ENCODE measurements around the gene SUPT4H1.

Gene SUPT4H1

GRCh38 chr17:58380207-58381123 lies 28.5 kb upstream of the SUPT4H1 start:
- DNase-seq = no peak

- no peak for DNase-seq
Observed at GRCh38 chr17:58379511-58379824, 27.5 kb upstream of the SUPT4H1 start.

DNA sequence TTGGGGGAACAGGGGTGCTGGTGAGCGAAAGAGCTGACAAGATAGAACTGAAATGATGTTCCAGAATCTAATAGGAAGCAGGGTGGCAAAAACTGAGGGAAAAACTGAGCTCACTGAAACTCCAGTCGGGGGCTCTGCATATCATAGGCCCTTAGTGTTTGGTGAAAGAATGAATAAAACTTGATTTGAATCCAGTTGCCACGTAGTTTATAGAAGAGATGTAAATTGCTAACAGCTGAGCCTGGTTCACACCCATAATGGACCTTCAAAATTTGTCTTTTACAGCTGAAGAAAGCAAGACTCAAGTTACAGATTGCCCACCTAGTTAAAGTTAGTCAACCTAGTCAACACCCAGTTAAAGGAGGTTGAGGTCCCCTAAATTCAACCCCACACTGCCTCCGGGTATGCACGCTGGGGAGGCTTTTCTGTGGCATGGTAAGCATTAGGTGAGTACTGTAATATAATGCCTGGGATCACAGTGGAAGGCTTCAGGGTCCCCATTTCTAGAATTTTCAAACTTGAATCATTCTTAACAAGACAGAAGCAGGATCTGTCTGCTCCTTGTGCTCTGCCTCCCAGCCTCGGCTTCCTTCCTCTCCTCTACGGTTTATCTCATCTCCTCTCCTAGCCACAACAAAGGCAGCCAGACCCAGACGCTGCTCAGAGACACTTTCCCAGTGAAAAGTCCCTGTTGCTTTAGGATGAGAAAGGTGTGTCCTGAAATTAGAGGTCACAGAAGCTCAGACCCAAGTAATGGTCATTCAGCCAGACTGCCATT lies 26.9 kb upstream of the SUPT4H1 start:
- no peak for DNase-seq

DNA sequence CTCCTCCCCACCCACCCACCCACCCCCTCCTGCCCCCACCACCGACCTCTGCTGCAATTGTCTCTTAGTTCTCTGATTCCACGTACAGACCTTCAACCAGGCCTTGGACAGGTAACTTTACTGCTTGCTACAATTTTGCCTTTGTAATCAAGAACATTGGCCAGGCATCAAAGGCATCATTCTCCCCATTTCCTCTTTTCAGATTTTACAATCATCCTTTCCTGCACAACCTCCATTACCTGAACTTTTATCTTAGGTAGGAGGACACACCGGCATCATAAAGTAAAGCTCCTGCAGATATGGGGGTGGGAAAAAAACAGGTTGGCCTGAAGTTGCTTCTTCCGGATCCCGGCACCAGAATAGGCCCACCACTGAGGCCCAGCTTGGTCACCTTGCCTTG lies 25.7 kb upstream of the SUPT4H1 start:
- no peak for DNase-seq

- DNase-seq = no peak
Observed at GRCh38 chr17:58377093-58377601, 25.1 kb upstream of the SUPT4H1 start.

GRCh38 chr17:58376472-58377000 lies 24.5 kb upstream of the SUPT4H1 start:
- no peak for DNase-seq

DNA sequence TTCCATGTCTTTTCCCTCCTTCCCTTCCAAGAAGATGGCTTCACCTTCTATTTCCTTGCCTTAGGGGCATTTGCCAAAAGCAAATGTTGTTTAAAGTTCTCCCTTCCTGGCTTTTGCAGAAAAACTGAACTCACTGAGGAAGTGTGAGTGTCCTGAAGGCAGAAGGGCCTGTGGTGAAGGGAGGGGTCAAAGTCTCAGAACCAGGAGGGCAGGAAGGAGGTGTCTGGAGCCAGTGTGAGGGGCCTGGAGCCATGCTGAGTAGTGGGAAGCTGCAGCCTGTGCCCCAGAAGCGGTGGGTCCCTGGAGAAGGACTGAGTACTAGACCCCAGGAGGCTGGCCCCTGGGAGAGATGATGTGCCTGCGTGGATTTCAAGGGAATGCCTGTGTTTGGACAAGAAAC lies 23.8 kb upstream of the SUPT4H1 start:
- no peak for DNase-seq

GRCh38 chr17:58375256-58375655 lies 23.3 kb upstream of the SUPT4H1 start:
- no peak for DNase-seq

DNA sequence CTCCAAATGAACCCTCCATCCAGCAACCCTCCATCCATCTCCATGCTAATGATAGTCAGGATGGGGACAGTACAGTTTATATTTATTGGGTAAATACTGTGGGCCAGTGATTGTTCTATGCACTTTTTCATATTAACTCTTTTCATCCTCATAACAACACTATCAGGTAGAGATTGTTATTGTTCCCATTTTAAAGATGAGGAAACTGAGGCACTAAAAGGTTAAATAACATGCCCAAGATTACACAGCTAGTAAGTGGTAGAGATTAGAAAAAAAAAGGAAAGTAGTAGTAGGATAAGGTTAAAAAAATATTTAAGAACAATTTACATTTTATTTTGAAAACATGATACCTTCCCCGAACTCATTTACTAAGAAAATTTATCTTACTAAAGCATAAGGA lies 21.9 kb upstream of the SUPT4H1 start:
- no peak for DNase-seq

GRCh38 chr17:58373003-58373402 lies 21.0 kb upstream of the SUPT4H1 start:
- DNase-seq = no peak

GRCh38 chr17:58371300-58371950 lies 19.4 kb upstream of the SUPT4H1 start:
- no peak for DNase-seq

- no peak for DNase-seq
Observed at GRCh38 chr17:58370716-58371115, 18.7 kb upstream of the SUPT4H1 start.

DNA sequence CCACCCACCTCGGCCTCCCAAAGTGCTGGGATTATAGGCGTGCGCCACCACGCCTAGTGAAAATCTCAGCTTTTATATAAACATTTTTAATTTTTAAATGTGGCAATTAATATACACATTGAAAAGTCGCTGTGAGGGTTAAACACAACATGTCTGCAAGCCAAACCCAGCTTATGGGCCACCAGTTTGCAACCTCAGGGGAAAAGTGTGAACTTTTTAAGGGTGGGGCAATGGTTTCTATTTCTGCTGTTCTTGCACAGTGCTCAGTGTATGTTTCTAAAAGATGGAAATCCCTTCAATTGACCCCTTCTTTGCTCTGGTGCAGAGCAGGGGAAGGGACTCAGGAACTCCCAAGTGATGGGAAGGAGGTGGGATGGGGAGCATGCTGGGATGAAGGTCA lies 18.3 kb upstream of the SUPT4H1 start:
- no peak for DNase-seq

DNA sequence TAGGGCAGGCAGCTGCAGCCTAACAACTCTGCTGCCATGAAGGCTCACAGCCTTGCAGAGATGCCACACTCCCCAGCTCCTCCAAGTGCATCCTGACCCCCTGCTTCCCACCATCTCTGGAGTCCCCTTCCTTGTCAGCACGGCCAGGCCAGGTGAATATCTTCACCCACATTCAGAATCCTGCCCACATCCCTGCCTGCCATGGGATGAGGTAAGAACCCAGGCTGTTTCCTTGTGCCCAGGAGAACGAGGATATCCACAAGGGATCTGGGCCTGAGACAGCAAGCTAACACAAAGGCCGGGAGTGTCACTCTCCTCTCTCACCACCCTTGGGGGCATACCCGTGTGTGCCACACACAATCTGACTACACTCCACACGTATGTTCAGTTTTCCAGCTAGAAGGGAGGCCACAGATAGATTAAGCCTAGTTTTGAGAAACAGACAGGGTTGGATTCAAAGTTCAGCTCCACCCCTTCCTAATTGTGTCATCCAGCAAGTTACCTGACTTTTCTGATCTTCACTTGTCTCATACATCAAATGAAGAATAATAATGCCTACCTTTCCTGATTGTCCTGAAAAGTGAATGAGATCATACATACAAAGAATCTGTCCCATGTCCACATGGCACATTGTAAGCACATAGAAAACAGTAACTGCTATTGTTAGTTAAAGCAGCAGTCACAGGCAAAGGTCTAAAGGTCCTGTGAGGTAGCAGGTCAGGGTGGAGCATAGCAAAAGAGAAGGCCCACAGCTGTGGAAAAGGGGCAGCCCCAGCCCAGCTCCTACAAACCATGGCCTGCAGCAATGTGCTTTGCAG lies 17.4 kb upstream of the SUPT4H1 start:
- no peak for DNase-seq

- no peak for DNase-seq
Observed at GRCh38 chr17:58368860-58369213, 16.8 kb upstream of the SUPT4H1 start.

DNA sequence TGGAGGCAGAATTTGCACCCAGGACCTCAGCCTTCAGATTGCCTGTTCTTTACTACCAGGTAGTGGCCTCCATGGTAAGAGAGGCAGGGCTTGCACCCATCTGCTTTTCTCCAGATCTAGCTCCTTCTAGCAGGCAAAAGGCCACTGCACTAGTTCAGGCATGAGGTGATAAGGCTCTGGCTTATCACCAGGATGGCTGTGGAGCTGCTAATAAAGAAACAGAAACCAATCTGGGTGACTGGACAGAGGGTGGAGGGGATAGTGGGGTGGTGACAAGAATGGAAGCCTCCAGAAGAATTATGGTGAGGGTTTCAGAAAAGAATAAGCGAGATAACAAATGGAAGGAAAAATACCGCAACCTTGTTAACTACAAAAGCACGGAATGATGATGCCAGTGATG lies 15.5 kb upstream of the SUPT4H1 start:
- DNase-seq = no peak

DNA sequence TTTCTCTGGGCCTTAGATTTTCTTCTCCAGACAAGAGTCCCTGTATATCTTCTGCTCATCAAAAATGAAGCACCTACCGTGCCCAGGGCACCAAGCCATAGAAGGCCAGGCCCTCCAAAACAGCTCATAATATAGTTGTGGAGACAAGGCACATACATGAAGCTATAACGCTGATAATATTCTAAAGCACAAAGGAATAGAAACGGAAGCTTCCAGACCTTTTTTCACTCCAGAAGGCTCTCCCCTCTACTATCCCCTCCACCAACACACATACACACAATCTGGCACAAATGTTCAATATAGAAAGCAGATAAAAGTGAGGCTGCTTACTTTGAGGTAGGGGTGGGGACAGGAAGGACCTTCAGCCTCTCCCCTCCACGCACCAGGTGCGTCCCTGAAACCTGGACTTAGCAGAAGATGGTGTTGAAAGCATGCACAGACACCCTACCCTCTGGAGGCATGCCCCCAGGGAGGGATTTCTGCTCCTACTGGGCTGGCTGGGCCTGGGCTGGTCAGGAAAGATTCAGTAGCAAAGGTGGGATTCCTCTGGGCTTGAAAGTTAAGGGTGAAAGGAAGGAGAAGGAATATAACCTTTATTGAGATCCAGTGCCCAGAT lies 14.1 kb upstream of the SUPT4H1 start:
- DNase-seq = no peak

DNA sequence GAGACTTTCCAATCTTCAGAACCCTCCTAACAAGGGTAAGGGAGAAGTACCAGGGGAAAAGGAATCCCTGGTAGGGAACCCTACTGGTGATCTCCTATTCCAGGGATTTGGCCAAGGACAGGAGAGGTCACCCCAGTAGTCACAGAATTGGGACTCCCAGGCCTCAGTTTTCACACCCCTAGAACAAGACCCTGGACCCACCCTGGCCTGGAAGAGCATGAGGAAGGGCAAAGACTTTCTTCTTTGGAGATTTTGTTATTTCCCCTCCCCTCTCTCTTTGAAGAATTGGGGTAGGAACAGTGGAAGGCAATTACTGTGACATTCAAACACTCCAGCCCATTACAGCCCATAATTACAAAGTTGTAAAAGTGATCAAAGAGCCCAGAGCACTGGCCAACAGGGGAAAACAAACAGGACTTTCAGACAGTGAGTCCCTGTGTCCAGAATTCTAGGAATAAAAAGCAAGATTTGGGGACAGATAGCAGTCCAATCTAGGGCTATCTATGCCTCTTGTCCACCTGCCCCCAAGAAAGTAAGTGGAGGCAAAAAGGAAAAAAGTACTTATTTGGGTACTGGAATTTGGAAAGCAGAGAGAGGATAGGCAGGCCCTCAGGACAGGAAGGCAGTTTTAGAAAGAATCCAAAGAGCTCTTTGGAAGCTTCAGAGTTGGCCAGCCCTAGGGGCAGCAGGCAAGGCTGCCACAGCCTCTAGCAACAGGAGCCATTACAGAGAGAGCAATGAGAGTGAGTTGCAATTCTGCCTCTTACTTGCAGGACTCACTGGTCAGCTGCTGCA lies 13.4 kb upstream of the SUPT4H1 start:
- no peak for DNase-seq

GRCh38 chr17:58364270-58364942 lies 12.4 kb upstream of the SUPT4H1 start:
- DNase-seq = no peak

DNA sequence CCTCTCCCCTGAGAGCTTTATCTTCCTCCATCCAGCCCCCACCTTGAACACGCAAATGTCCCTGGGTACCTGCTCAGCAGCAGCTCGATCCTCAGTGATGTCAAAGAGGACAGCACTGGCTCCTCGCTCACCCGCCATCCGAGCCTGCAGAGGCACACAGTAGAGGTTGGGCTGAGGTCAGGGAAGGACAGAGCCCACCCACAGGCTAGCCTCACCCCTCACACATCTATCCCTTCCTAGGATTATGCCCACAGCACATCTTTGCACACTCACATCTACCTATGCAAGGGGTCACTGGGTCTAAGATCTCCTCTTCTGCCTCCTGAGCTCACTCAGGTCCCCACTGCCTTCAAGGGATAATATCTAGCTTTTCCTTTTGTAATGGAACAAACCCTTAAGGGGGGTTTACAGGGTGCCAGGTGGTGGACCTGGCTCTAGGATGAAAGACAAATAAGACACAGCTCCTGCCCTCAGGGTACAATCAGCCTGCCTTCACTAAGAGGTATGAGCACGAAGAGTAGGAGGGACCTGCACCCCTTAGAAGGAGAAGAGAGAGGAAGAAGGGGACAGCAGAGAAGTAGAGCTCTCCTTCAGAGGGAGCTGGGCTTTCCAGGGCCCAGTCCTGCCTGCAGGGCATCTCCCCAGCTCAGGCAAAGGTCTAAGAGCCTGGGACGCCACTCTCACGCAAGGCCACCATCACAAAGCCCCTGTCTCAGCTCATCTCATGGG lies 11.6 kb upstream of the SUPT4H1 start:
- DNase-seq = no peak

All from NCI-H187 (cell line).